Thoracic aorta (tissue), 2 donors: ENCODE measurements around the gene LMTK3. TPM values are rescaled to one million over a fixed set of nuclear protein-coding genes. Genes with fewer than 3 reads are reported as not detected.

Experiments
- ATAC-seq: fragments of 150-250 bp; one replicate; pipeline ENCODE4 v1.8.0; 2017; ENCODE audit warnings: low read depth; ENCODE audit not compliant: insufficient number of reproducible peaks, low FRiP score
- DNase-seq: peaks from one replicate; pipeline ENCODE4 v3.0.0-alpha.2; 2020; ENCODE audit warnings: low spot score
- H3K27ac ChIP-seq, 2 donors: fragments of 200-600 bp; sonication (generic); 1 replicate in 1 of 2; 2 replicates in 1 of 2; pipeline ENCODE4 v1.5.1; 2016; ENCODE audit warnings: mild to moderate bottlenecking in 2 of 2, moderate library complexity in 2 of 2
- H3K27me3 ChIP-seq: fragments of 200-600 bp; sonication (generic); replicated peaks from 2 replicates; pipeline ENCODE4 v1.6.0; 2016; ENCODE audit warnings: mild to moderate bottlenecking; ENCODE audit not compliant: insufficient read depth
- H3K36me3 ChIP-seq: fragments of 200-600 bp; sonication (generic); one replicate; pipeline ENCODE4 v1.5.1; 2016
- H3K4me1 ChIP-seq, 2 donors: fragments of 200-600 bp; sonication (generic); 1 replicate in 1 of 2; 2 replicates in 1 of 2; pipeline versions ENCODE4 v1.5.1 to v1.6.0; 2016; ENCODE audit warnings: low read depth in 2 of 2, mild to moderate bottlenecking in 1 of 2; ENCODE audit not compliant: control insufficient read depth in 1 of 2
- H3K4me3 ChIP-seq: fragments of 200-600 bp; sonication (generic); 2 replicates; pipeline ENCODE4 v1.5.1; 2016; ENCODE audit warnings: mild to moderate bottlenecking
- H3K9me3 ChIP-seq: fragments of 200-600 bp; sonication (generic); 2 replicates; pipeline ENCODE4 v1.5.1; 2016
- total RNA-seq, 2 donors: library from RNA; depleted of rRNA; stranded (reverse); fragments of >200 nt; gene quantifications; one replicate each; pipeline versions ENCODE4 v1.1.0 to v1.2.3, GENCODE V29; 2016
- TF ChIP-seq, protein P1 (sequence below): fragments of 200-600 bp; sonication (generic); IDR thresholded peaks from one replicate; pipeline ENCODE4 v1.5.1; 2019; ENCODE audit warnings: antibody characterized with exemption

The LMTK3 gene
- total RNA-seq, 2 donors from 2014 or later, result 0.41 to 4.5 TPM

DNA sequence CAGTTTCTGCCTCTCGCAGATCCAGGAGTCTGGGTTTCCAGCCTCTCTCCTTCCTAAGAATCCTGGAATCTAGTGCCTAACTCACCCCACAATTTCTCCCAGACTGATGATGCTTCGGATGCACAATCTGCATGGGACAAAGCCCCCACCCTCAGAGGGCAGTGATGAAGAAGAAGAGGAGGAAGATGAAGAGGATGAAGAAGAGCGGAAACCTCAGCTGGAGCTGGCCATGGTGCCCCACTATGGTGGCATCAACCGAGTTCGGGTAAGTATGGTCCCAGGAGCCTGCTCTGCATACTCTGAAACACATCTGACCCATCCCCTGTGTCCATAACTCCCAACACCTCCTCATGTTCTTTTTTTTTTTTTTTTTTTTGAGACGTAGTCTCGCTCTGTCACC is 65.1 kb downstream of the LMTK3 start:
- H3K4me1 ChIP-seq, result peaks cover 17 to 22% of the 10 kb centered on the region in 2 donors
- H3K27ac ChIP-seq, result peak overlapping the region in 1 of 2 donors; percentile 77
- ATAC-seq (no peak), DNase-seq (no peak)
- TF ChIP-seq, protein P1, sequence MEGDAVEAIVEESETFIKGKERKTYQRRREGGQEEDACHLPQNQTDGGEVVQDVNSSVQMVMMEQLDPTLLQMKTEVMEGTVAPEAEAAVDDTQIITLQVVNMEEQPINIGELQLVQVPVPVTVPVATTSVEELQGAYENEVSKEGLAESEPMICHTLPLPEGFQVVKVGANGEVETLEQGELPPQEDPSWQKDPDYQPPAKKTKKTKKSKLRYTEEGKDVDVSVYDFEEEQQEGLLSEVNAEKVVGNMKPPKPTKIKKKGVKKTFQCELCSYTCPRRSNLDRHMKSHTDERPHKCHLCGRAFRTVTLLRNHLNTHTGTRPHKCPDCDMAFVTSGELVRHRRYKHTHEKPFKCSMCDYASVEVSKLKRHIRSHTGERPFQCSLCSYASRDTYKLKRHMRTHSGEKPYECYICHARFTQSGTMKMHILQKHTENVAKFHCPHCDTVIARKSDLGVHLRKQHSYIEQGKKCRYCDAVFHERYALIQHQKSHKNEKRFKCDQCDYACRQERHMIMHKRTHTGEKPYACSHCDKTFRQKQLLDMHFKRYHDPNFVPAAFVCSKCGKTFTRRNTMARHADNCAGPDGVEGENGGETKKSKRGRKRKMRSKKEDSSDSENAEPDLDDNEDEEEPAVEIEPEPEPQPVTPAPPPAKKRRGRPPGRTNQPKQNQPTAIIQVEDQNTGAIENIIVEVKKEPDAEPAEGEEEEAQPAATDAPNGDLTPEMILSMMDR, result no peak
- H3K9me3 ChIP-seq, result no peaks in the 10 kb centered on the region
- no peaks in the 10 kb centered on the region for H3K27me3 ChIP-seq
- peaks cover 19% of the 10 kb centered on the region for H3K36me3 ChIP-seq
- H3K4me3 ChIP-seq, result peak overlapping the region; percentile 79

DNA sequence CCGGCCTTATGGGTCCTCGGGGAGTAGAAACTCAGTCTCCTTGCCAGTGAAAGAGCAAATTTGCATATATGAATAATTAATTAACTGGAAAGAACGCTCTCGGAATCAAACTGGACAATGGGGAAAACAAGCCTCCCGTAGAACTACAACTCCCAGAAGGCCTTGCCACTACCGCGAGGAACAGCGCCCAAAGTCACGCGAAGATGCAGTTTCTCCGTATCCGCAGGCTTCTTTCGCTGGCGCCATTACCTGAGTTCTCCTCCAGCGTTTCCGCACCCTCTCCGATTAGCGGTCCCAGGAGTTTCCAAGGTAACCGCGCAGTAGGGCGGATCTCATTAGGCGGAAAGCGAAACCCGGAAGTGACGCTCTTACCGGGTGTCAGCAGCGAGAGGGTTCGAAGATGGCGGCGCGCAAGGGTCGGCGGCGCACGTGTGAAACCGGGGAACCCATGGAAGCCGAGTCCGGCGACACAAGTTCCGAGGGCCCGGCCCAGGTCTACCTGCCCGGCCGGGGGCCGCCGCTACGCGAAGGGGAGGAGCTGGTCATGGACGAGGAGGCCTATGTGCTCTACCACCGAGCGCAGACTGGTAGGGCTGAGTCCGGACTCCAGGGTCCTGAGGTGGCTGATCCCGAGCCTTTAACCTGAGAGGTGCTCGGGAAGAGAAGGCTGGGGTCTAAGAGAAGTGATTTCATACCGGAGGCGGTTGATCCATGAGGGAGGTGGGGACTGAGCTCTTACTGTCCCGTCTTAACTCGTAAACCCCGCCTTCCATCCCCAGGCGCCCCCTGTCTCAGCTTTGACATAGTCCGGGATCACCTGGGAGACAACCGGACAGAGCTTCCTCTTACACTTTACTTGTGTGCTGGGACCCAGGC is 65.8 kb downstream of the LMTK3 start, which contains the start of gene GRWD1:
Gene GRWD1 (plus strand): TSS at position 378 of the 876 bp plus-strand sequence. CDS start 23 bp downstream, at position 401.
- DNase-seq, result peak; percentile 85
- Histone ChIP-seq H3K4me3 (peak within 1 kb of the TSS; percentile 79), H3K9me3 (no peaks in the 10 kb centered on the region), H3K27me3 (peaks cover 3% of the 10 kb centered on the region), H3K4me1 (peaks cover 17 to 22% of the 10 kb centered on the region in 2 donors), H3K36me3 (peaks cover 12% of the 10 kb centered on the region), H3K27ac (peak within 1 kb of the TSS; percentile 71 to 77)
- ATAC-seq, result peak; percentile 65
- TF ChIP-seq, protein P1, result no peak

GRCh38 chr19:48445256-48445605 is 66.4 kb downstream of the LMTK3 start:
- ATAC-seq (peak; percentile 44), DNase-seq (no peak)
- Histone ChIP-seq H3K36me3 (peaks cover 8% of the 10 kb centered on the region), H3K4me1 (peaks cover 17 to 22% of the 10 kb centered on the region in 2 donors), H3K4me3 (peak overlapping the region; percentile 79), H3K27me3 (peaks cover 3% of the 10 kb centered on the region), H3K9me3 (no peaks in the 10 kb centered on the region), H3K27ac (peak overlapping the region; percentile 71 to 77)
- TF ChIP-seq, protein P1, result peak; percentile 66

- Histone ChIP-seq H3K4me1 (peaks cover 17 to 22% of the 10 kb centered on the region in 2 donors), H3K27ac (peak overlapping the region; percentile 71 to 77), H3K27me3 (peaks cover 3% of the 10 kb centered on the region), H3K4me3 (peak overlapping the region; percentile 79), H3K36me3 (peaks cover 7% of the 10 kb centered on the region), H3K9me3 (no peaks in the 10 kb centered on the region)
- TF ChIP-seq, protein P1, result no peak
- ATAC-seq (no peak), DNase-seq (no peak)
These were observed 66.8 kb downstream of the LMTK3 start for GRCh38 chr19:48444936-48445200.

DNA sequence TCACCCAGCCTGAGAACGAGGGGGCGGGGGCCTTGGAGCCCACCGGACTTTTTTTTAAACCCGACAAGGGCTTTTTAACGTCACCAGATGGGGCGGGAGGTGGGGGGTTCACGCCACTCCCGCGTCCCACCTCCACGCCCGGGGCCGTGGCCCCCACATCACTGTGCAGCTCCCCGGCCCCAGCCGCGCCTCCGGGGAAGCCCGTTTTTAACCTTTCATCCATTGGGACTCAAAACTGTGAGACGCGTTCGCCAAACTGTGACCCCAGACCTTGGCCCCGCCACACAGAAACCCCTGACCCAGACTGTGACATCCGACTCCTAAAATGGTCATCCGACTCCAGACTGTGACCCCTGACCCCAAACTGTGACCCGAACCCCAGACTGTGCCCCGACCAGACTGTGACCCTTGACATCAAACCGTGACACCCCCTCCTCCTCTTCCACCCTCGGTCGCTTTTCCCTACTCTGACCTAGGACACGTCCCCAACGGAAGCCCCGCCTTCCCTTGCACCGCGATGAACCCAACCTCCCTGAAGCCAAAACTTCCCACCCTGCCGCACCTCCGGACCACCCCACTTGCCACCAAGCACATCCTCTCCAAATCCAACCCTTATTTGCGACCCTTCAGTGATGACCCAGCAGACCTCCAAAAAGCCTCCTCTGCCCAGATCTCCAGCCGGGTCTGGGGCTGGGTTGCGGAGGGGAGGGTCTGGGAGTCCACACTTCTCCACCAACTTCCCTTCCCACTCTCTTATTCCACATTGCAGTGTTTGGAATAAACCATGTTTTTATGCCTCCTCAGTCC is 67.3 kb downstream of the LMTK3 start:
- Histone ChIP-seq H3K9me3 (no peaks in the 10 kb centered on the region), H3K27me3 (peaks cover 3% of the 10 kb centered on the region), H3K4me3 (peak overlapping the region; percentile 79), H3K4me1 (peaks cover 17 to 22% of the 10 kb centered on the region in 2 donors), H3K36me3 (peaks cover 3% of the 10 kb centered on the region), H3K27ac (peak overlapping the region; percentile 71 to 77)
- TF ChIP-seq, protein P1, result no peak
- ATAC-seq (no peak), DNase-seq (no peak)
